Astrocyte (in vitro differentiated cells and primary cell): ENCODE results near the gene LRRC17. TPM values are rescaled to one million over a fixed set of nuclear protein-coding genes. Genes with fewer than 3 reads are reported as not detected.
A peak's percentile ranks its signal among the peaks of the same experiment; 100 is the strongest.
"Not testable (repeated sequence)": the region's sequence is repeated elsewhere in the genome, so short reads cannot be mapped to it uniquely, and the experiment has no call there.

Experiments used
- DNase-seq: peaks from one replicate; pipeline ENCODE4 v3.0.0-alpha.2; 2010; ENCODE audit warnings: low read depth
- FAIRE-seq: peaks from 2 replicates; lab custom pipeline; 2011; peaks lifted over from hg19 to GRCh38; lab: Jason Lieb, UNC
- H2AFZ ChIP-seq: 2 replicates; pipeline ENCODE4 v1.6.0; 2012; ENCODE audit warnings: low read depth, low read length, inconsistent platforms
- H3K27ac ChIP-seq: 2 replicates; pipeline ENCODE4 v1.5.1; 2011; ENCODE audit warnings: low read depth, low read length, inconsistent platforms
- H3K27me3 ChIP-seq: 2 replicates; pipeline ENCODE4 v1.6.0; 2011; ENCODE audit warnings: low read length, inconsistent platforms; ENCODE audit not compliant: insufficient read depth
- H3K36me3 ChIP-seq: 2 replicates; pipeline ENCODE4 v1.5.1; 2011; ENCODE audit warnings: low read length, inconsistent platforms; ENCODE audit not compliant: insufficient read depth
- H3K4me1 ChIP-seq: 2 replicates; pipeline ENCODE4 v1.5.1; 2011; ENCODE audit warnings: low read length, inconsistent platforms; ENCODE audit not compliant: insufficient read depth
- H3K4me2 ChIP-seq: 2 replicates; pipeline ENCODE4 v1.6.0; 2012; ENCODE audit warnings: low read length, inconsistent platforms
- H3K4me3 ChIP-seq: 2 replicates; pipeline ENCODE4 v1.5.1; 2011; ENCODE audit warnings: low read depth, mild to moderate bottlenecking, low read length, inconsistent platforms; ENCODE audit not compliant: insufficient read depth
- H3K79me2 ChIP-seq: 2 replicates; pipeline ENCODE4 v1.6.0; 2012; ENCODE audit warnings: mild to moderate bottlenecking, low read length, inconsistent platforms; ENCODE audit not compliant: insufficient read depth
- H3K9ac ChIP-seq: 2 replicates; pipeline ENCODE4 v1.6.0; 2012; ENCODE audit warnings: mild to moderate bottlenecking, low read length, inconsistent platforms
- H3K9me3 ChIP-seq: 2 replicates; pipeline ENCODE4 v1.5.1; 2012; ENCODE audit warnings: low read depth, mild to moderate bottlenecking, low read length, inconsistent platforms; ENCODE audit not compliant: insufficient read depth
- H4K20me1 ChIP-seq: 2 replicates; pipeline ENCODE4 v1.6.0; 2012; ENCODE audit warnings: low read length, inconsistent platforms; ENCODE audit not compliant: insufficient read depth
- H3K27ac Mint-ChIP-seq: one replicate; pipeline ENCODE4 v1.8.0; 2021; ENCODE audit warnings: mild to moderate bottlenecking, mixed read lengths; ENCODE audit not compliant: unreplicated experiment
- H3K27me3 Mint-ChIP-seq: one replicate; pipeline ENCODE4 v1.8.0; 2021; ENCODE audit warnings: low read depth, mixed read lengths; ENCODE audit not compliant: unreplicated experiment
- H3K36me3 Mint-ChIP-seq: one replicate; pipeline ENCODE4 v1.8.0; 2021; ENCODE audit warnings: low read depth, mixed read lengths; ENCODE audit not compliant: unreplicated experiment
- H3K4me1 Mint-ChIP-seq: one replicate; pipeline ENCODE4 v1.8.0; 2021; ENCODE audit warnings: low read depth, mixed read lengths; ENCODE audit not compliant: unreplicated experiment
- H3K4me3 Mint-ChIP-seq: one replicate; pipeline ENCODE4 v1.8.0; 2021; ENCODE audit warnings: mild to moderate bottlenecking, moderate library complexity, mixed read lengths; ENCODE audit not compliant: unreplicated experiment
- H3K9me3 Mint-ChIP-seq: one replicate; pipeline ENCODE4 v1.8.0; 2021; ENCODE audit warnings: mild to moderate bottlenecking, mixed read lengths; ENCODE audit not compliant: unreplicated experiment
- CTCF ChIP-seq: IDR thresholded peaks from 2 replicates; pipeline ENCODE4 v1.5.1; 2011; ENCODE audit warnings: low read depth, mild to moderate bottlenecking, inconsistent platforms, low read length, moderate library complexity; ENCODE audit not compliant: insufficient read depth
- EZH2 ChIP-seq: IDR thresholded peaks from 2 replicates; pipeline ENCODE4 v1.6.1; 2012; ENCODE audit warnings: mild to moderate bottlenecking, low read length, inconsistent platforms; ENCODE audit not compliant: insufficient read depth
- total RNA-seq: library from RNA; stranded (reverse); gene quantifications from 2 replicates; pipeline ENCODE4 v1.2.1, GENCODE V29; 2021

LRRC17 gene
- total RNA-seq, 1 donor from 2014 or later = 63.4 TPM

- FAIRE-seq, H3K4me1 Mint-ChIP-seq, H4K20me1 ChIP-seq, H3K9ac ChIP-seq, H3K4me2 ChIP-seq, H3K79me2 ChIP-seq, H3K9me3 Mint-ChIP-seq, H2AFZ ChIP-seq, H3K4me3 ChIP-seq, H3K36me3 Mint-ChIP-seq, H3K4me3 Mint-ChIP-seq, H3K27me3 Mint-ChIP-seq, H3K27me3 ChIP-seq, H3K9me3 ChIP-seq, H3K27ac Mint-ChIP-seq, H3K4me1 ChIP-seq, DNase-seq, H3K27ac ChIP-seq, H3K36me3 ChIP-seq: not testable (repeated sequence)
Observed at GRCh38 chr7:102903576-102903975, 9.2 kb upstream of the LRRC17 start.

GRCh38 chr7:102908676-102909075, 4.1 kb upstream of the LRRC17 start:
- Histone ChIP-seq H3K4me1 (no peaks in the 10 kb centered on the region), H2AFZ (no peak overlapping the region), H3K27me3 (no peaks in the 10 kb centered on the region), H3K4me3 (no peak overlapping the region), H3K9ac (no peak overlapping the region), H3K36me3 (no peaks in the 10 kb centered on the region), H3K27ac (no peak overlapping the region), H3K4me2 (no peak overlapping the region), H3K9me3 (no peaks in the 10 kb centered on the region), H3K79me2 (peaks cover 8% of the 10 kb centered on the region), H4K20me1 (no peaks in the 10 kb centered on the region)
- TF ChIP-seq EZH2 (no peak), CTCF (no peak)
- H3K9me3 Mint-ChIP-seq = peaks cover 5% of the 10 kb centered on the region
- peaks cover 6% of the 10 kb centered on the region for H3K4me1 Mint-ChIP-seq
- DNase-seq (no peak), FAIRE-seq (no peak)
- no peaks in the 10 kb centered on the region for H3K27me3 Mint-ChIP-seq
- H3K4me3 Mint-ChIP-seq = no peak overlapping the region
- no peak overlapping the region for H3K27ac Mint-ChIP-seq
- peaks cover 4% of the 10 kb centered on the region for H3K36me3 Mint-ChIP-seq

GRCh38 chr7:102913826-102914225, 1.0 kb downstream of the LRRC17 start:
- peak overlapping the region; percentile 87 for H3K4me3 Mint-ChIP-seq

More at GRCh38 chr7:102913826-102914225, 1.0 kb downstream of the LRRC17 start:
- Histone ChIP-seq H3K79me2 (peaks cover 58% of the 10 kb centered on the region), H3K36me3 (peaks cover 6% of the 10 kb centered on the region), H2AFZ (no peak overlapping the region), H3K27ac (peak overlapping the region; percentile 87), H3K9ac (peak overlapping the region; percentile 93), H3K4me3 (peak overlapping the region; percentile 90), H4K20me1 (peaks cover under 1% of the 10 kb centered on the region), H3K4me2 (peak overlapping the region; percentile 87), H3K27me3 (no peaks in the 10 kb centered on the region), H3K4me1 (peaks cover 37% of the 10 kb centered on the region), H3K9me3 (no peaks in the 10 kb centered on the region)
- DNase-seq = no peak
- FAIRE-seq = no peak
- Mint-ChIP-seq H3K27me3 (no peaks in the 10 kb centered on the region), H3K4me1 (peaks cover 23% of the 10 kb centered on the region), H3K27ac (no peak overlapping the region), H3K36me3 (peaks cover 4% of the 10 kb centered on the region), H3K9me3 (no peaks in the 10 kb centered on the region)
- TF ChIP-seq EZH2 (no peak), CTCF (no peak)
